Stimulated activated CD4-positive, alpha-beta T cell treated with anti-CD3 and anti-CD28 coated beads, Interleukin-15, amount 100 ng/mL, for 24 hours (primary cell): ENCODE results near the gene KCTD15.

ENCODE experiments used
- DNase-seq: peaks from one replicate; pipeline ENCODE4 v3.0.0-alpha.2; 2020

KCTD15 gene

DNA sequence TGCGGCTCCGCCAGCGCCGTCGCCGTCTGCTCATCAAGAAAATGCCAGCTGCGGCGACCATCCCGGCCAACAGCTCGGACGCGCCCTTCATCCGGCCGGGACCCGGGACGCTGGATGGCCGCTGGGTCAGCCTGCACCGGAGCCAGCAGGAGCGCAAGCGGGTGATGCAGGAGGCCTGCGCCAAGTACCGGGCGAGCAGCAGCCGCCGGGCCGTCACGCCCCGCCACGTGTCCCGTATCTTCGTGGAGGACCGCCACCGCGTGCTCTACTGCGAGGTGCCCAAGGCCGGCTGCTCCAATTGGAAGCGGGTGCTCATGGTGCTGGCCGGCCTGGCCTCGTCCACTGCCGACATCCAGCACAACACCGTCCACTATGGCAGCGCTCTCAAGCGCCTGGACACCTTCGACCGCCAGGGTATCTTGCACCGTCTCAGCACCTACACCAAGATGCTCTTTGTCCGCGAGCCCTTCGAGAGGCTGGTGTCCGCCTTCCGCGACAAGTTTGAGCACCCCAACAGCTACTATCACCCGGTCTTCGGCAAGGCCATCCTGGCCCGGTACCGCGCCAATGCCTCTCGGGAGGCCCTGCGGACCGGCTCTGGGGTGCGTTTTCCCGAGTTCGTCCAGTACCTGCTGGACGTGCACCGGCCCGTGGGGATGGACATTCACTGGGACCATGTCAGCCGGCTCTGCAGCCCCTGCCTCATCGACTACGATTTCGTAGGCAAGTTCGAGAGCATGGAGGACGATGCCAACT lies 24.4 kb upstream of the KCTD15 start:
- no peak for DNase-seq

DNA sequence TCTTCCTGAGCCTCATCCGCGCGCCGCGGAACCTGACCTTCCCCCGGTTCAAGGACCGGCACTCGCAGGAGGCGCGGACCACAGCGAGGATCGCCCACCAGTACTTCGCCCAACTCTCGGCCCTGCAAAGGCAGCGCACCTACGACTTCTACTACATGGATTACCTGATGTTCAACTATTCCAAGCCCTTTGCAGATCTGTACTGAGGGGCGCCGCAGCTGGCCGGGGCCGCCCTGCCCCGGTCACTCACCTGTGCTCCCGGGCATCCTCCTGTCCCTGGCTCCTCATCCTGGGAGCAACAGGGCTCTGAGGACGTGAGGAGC lies 23.9 kb upstream of the KCTD15 start:
- DNase-seq: no peak

DNA sequence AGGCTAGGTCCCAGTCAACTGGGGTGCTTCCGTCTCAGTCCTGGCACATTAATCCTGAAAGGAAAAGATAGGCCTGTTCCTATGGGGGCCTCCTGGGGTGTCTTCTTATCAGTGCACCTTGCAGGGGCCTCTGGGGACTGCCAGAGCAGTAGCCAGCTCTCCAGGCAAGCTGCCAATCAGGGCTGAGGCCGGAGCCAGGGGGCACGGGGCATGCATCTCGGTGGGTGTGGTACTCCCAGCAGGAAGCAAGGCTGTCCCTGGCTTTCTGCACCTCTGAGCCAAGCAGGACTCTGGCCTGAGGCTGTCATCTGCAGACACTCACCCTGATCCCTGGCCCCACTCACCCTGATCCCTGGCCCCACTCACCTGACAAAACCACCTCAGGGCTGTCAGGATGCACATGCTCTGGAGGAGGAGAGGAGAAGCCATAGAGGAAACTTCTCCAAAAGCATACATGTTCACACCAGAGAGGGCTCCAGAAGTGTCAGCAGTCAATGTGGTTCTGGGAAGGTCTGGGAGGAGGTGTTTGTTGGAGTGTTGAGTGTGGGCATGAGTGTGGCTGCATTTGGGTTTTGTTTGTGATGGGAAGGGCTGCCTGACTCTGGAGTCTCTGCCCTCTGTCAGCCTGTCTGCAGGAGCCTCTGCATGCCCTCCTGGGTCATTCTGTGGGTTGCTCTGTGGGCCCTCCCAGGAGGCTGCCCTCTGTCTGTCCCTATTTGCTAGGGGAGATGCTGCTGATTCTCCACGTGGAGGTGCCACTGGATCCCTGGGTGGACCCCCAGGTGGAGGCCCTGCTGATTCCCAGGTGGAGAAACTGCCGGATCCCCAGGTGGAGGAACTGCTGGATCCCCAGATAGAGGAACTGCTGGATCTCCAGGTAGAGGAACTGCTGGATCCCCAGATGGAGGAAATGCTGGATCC lies 22.7 kb upstream of the KCTD15 start:
- DNase-seq: no peak

DNA sequence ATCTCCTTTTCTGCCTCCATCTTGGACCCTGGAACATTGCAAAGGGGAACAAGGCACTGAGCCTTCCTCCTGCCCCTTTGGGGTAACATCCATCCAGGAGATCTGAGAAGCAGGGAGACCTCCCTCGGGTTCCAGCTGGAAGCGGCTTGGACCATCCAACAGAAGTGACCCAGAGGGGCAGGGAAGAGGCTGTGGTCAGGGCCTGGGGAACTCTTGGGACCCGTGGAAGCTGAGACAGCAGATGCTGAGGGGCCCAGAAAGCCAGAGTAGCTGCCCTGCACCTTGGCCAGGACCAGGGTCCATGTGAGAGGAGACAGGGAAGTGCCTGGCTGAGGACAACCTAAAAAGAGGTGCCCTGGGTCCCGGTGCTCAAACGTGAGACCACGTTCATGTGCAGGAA lies 21.9 kb upstream of the KCTD15 start:
- DNase-seq: no peak

DNA sequence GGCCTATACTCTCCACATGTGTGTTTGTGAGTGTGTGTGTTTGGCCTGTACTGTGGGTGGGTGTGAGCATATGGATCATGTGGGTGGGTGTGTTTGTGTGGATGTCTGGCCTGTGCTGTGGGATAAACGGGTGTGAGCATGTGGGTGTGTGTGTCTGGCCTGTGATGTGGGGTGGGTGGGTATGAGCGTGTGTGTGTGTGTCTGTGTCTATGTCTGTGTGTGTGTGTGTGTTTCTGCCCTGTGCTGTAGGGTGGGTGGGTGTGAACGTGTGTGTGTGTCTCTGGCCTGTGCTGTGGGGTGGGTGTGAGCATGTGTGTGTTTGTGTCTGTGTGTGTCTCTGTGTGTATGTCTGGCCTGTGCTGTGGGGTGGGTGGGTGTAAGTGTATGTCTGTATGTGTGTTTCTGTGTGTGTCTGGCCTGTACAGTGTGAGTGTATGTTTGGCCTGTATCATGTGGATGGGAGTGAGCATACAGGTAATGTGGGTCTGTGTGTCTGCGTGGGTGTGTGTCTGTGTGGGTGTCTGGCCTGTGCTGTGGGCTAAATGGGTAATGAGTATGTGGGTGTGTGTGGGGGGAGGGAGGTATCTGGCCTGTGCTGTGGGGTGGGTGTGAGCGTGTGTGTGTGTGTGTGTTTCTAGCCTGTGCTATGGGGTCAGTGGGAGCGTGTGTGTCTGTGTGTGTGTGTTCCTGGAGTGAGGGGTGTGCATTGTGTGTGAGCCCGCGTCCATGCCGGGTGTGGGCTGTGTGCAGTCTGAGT lies 20.8 kb upstream of the KCTD15 start:
- no peak for DNase-seq

DNA sequence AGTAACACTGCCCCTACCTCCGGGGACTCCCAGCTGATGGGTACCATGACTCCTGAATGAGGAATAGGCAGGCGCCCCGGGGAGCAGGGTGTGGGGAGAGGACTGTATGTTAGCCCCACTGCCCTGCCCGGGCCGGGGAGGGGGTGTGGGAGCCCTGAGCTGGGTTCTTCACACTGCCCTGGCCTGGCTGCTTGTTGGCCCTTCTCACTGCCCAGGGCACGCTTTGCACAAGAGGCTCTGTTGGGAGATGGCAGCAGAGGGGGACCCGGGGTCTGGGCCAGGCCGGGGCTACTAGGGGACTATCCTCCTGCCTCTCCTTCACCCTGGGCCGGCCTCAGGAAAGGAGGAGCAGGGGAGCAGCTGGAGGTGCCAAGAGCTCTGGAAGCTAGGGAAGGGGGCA lies 19.3 kb upstream of the KCTD15 start:
- DNase-seq: no peak

DNA sequence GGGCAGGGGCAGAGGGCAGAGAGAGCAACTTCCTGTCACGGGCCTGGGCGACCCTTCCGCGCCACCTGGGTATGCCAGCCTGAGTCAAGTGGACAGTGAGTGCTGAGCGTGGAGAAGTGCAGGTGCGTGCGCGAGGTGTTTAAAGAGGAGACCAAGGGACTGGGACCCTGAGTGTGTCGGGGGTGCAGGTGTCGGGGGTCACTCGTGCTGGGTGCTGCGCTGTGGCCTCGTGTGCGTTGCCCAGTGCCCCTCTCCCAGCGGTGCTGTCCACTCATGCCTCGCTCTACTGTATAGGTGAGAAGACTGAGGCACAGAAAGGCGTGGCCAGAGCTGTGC lies 18.9 kb upstream of the KCTD15 start:
- DNase-seq: no peak

DNA sequence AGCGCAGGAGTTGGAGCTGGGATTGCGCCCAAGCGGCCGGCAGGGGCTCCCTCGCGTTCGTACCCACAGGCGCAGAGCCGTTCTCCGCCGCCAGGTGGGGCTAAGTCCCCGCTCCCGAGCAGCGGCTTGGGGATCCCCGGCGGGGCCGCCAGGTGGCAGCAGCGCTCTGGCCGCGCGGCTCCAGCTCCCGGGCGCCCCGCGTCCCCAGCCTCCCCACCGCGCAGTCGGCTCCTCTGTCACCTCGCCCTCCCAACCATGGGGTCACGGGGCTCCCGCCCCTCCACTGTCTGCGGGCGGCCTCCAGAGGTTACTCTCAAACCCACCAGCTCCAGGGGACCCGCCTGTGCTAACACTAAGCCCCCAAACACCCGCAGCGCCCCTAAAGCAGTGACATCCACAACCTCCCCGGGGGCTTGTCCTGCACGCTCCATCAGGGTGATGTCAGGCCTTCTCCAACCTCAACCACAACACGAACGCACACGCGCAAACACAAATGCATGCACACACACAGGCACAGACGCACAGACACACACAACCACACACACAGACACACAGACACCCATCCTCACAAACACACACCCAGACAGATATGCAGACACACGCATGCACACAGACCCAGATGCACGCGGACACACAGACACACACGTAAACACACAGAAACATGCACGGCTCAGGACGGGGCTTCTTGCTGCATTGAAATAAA lies 18.4 kb upstream of the KCTD15 start:
- peak; percentile 88 for DNase-seq

DNA sequence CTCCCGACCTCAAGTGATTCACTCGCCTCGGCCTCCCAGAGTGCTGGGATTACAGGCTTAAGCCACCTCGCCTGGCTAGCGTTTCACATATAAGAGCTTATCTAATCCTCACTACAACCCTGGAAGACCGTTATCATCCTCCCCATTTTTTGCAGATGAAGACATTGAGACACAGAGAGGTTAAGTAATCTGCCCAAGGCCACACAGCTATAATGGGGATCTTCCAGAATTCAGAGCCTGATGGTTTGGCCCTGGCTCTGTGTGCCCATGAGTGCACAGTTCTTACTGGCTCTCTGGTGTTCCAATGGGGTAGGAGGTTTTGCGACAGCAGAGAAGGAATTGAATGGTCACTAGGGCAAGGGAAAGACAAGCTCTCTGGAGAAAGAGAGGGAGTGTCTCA lies 16.8 kb upstream of the KCTD15 start:
- DNase-seq: no peak

DNA sequence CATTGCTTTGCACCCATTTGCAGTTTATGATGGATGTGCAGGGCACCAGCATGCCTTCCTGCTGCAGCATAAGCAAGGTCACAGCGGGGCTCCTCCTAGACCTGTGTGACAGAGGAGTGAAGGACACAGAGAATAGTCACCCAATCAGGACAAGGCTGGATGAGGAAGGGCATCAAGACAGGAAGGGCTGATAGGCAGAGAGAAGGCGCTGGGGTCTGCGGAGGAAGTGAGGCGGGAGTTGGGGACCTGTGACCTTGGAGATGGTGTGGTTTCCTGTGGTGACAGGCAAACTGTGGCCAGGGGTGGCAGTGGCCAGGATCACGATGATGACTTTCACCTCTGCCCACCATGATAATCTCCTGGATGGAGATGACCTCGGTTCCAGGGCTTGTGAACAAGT lies 16.4 kb upstream of the KCTD15 start:
- DNase-seq: no peak

DNA sequence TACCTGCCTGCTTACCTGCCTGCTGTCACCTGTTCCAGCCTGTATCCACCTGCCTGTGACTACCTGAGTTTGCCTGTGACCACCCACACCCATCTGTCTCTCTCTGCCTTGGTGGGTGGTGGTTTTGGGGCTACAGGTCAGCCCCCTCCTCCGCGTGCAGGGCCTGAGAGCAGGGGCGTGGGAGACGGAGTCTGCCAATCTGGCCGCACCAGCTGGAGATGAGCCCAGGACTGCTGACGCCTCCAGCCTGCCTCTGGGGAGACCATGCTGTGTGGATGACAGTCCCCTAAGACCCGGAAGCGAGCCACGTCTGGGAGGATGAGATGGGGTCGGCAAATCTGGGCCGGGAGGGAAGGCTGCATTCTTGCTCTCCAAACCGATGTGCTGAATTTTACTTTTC lies 15.9 kb upstream of the KCTD15 start:
- no peak for DNase-seq

DNA sequence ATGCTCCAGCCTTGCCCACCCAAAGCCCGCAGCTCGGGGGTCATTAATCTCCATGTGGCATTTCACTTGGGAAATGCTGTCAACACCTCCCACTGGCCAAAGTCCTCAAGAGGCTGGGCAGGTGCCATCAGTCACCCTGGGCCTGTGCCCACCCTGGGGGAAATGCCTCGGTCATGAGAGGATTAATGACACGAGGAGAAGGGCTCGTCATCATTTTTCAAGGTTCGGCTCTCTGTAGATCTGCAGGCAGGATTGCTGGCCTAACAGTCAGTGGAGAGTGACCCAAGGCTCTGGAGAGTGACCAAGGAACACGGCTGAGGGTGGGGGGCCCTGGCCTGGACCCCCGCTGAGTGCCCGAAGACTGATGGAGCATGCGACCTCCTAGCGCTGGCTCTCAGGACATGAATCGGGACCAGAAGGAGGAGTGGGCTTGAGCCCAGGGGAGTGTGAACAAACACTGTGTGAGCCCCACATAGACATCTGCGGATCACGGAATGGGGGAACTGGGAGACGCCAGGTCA lies 15.2 kb upstream of the KCTD15 start:
- DNase-seq: no peak

DNA sequence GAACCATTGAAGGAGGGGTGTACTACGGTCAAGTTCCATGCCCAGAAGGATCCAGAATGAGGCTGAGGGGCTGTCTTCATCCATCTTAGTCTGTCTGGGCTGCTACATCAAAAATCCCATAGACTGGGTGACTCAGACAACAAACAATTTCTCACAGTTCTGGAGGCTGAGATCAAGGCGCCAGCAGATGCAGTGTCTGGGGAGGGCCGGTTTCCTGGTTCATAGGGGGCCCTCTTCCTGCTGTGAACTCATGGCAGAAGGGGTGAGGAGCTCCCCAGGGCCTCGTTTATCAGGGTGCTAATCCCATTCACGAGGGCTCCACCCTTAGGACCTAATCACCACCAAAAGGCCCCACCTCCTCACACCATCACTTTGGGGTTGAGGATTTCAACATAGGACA lies 14.7 kb upstream of the KCTD15 start:
- DNase-seq: no peak

DNA sequence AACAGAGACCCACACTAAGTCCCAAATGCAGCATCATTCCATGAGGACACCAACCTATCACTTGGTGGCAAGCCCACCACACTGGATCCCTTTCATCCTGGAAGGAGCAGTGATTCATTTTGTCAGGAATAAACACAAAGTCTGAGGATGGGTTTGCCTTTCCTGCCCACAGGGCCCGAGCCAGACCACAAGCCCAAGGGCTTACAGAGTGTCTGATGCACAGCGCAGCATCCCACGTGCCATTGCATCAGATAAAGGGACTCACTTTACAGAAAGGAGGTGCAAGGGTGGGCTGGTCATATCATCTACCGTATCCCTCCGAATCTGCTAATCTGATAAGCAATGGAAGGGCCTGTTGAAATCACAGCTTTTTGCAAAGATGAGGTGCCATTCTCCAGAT lies 12.2 kb upstream of the KCTD15 start:
- DNase-seq: no peak

DNA sequence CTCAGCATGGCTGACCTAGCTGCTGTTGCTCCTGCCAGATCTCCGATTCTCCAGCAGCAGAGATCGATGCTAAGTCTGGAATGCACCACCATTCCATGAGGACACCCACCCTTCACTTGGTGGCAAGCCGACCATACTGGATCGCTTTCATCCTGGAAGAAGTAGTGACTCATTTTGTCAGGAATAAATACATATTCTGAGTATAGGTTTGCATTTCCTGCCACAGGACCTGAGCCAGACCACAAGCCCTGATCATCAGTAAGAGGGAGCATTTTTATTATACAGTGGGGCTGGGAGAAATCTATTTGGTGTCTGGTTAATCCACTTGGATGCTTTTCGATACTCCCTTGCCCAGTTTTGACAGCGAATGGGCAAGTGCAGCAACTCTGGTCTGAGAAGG lies 10.9 kb upstream of the KCTD15 start:
- no peak for DNase-seq

DNA sequence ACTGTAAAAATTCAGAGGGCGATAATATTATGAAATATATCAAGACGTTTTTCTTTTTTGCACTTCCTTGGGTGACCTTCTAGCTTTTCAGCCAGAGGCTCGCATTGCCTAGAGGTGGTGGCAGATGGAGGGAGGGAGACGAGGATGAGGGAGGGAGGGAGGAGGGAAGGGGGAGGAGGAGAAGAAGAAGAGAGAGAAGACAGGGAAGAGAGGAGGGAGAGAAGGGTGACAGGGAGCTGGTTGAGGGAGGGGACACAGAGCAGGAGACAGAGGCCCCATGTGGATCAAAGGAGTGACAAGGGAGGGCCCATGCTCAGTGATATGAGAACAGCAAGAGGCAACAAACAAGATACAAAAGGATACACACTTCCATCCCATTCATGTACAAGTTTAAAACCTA lies 8.0 kb upstream of the KCTD15 start:
- no peak for DNase-seq

DNA sequence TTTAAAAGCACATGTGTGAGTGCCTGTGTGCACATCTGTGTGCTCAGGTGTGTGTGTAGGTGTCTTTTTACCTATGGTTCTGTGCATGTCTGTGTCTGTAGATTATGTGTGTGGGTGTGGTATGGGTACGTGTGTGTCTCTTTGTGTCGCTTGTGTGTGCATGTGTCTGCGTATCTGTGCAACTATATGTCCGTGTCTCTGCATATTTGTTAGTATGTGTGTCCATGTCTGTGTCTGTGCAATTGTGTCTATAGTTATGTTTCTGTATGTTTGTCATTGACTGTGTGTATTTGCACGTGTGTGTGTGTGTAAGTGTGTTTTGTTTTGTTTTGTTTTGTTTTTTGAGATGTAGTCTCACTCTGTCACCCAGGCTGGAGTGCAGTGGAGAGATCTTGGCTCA lies 7.3 kb upstream of the KCTD15 start:
- DNase-seq: no peak

DNA sequence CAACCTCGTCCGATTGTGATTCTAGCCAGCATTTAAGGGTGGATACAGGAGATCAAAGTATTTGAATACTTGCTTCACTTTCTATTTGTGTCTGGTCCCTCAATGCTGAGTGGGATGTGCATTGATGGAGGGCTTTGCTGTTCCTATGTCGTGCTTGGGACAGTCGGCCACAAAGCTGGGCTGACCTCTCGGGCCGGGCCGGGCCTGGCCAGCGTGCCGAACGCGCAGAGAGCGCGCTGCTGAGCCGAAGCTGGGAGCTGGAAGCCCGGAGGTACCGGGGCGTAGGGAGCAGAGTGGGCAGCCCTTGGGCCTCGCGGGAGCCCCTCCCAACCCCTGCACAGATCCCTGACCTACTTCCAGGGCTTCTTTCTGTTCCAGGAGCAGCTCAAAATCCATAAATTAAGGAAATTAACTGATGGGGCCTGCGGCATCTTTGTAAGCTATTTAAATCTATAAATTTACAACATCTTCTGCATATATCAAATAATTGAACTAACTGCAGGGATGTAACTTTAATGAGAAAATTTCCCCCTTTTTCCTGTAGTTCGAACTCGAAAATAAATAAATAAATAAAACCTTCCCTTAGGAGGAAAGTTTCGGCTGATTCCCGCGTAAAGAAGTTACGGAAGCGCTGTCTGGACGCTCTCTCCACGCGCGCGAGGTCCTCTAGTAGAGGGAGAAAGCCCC lies 1.8 kb upstream of the KCTD15 start:
- DNase-seq: no peak

DNA sequence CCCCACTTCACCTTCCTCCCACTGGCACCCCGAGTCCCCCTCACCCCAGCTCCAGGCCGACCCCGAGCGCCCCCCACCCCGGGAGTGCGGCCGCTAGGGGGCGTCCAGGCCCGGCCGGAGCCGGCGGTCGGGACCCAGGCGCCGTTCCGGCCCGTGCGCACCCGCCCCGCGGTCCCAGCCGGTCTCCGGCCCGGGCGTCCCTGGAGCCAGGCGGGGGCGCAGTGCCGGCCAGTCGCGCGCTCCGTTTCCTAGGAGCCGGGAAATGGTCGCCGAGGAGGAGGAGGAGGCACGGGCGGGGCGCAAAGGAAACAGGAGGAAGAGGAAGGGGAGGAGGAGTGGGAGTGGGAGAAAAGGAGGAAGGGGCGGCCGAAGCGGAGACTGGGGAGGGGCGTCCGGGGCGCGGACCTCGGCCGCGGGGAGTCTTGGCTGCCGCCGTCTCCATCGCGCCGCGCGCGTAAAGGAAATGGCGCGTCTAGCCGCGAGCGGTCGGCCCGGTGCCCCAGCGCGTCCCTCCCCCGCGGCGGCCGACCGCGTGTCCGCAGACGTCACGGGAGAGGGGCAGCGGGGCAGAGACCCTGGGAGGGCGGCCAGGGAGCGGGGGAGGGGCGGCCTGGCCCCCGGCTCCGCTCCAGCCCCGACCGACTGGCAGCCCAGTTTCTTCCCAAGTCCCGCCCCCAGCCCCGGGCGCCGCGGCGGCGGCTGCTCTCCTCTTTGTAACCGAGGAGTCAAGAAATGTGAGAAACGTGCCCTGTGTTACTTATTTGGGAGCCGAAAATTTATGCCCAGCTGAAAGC lies 1.1 kb upstream of the KCTD15 start:
- DNase-seq: peak; percentile 73

DNA sequence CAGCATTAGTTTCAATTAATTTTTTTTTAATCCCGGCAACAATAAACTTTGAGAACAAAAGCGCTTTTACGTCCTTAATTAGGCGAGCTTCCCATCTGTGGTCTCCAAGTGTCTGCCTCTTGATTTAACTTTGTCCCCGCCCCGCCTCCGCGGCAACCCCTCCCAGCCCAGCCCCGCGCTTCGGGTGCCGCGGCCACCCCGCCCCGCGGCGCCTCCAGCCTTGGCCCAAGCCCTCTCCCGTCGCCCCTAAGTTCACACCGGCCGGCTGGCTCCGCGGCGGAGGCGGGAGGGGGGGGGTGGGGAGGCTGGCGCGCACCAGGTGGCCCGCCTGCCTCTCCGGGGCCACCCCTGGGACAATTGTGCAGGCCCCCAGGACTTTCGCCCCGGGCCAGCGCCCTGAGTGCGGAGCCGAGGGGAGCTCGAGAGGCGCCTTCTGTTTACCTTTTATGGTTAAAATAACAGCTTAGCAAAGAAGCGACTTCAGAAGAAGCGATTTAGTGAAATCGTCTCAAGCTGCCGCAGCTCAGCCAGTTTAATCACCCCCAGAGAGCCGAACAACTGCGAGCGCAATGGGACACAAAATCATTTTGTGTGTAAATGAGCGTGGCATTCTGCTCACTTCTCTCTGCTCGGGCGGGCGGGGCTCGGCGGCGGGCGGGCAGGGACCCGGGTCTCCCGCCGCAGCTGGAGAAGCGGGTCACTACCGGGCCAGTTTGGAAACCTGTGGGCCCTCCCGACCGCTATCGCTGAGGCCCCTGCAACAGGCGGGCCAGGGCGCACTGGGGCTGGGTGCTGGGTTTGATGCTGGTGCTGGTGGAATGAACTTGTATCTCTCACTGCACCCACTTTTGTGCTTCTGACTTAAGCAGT lies 1.4 kb downstream of the KCTD15 start:
- DNase-seq: peak; percentile 58
